ENCODE data around the gene IQGAP3.

DNA sequence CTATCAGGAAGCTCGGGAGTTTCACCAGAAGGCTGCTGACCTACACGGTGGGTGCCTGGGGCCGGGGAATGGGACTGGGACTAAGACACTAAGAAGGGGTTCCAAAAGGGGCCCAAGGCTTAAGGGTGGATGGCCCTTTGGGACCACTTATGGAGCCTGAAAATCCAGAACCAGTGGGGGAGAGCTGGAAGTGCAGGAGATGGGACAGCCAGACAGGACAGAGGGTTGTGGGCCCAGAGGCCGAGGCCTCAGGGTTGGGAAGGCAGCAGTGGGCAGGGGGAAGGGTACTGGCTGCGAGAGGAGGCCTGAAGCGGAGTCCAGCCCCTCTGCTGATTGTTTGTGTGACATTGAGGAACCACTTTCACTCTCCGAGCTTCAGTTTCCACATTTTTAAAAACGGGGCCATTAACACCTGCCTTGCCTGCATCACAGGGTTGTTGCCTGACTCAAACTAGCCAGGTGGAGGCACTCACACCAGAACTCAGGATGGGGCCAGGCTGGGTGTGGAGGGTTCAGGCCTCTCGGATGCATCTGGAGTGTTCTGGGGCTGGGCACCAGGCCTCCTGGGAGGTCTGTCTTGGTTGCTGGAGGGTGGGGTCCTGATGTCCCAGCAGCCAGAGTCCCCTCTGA, 10.1 kb upstream of the IQGAP3 start:
- TF ChIP-seq, protein P1, sequence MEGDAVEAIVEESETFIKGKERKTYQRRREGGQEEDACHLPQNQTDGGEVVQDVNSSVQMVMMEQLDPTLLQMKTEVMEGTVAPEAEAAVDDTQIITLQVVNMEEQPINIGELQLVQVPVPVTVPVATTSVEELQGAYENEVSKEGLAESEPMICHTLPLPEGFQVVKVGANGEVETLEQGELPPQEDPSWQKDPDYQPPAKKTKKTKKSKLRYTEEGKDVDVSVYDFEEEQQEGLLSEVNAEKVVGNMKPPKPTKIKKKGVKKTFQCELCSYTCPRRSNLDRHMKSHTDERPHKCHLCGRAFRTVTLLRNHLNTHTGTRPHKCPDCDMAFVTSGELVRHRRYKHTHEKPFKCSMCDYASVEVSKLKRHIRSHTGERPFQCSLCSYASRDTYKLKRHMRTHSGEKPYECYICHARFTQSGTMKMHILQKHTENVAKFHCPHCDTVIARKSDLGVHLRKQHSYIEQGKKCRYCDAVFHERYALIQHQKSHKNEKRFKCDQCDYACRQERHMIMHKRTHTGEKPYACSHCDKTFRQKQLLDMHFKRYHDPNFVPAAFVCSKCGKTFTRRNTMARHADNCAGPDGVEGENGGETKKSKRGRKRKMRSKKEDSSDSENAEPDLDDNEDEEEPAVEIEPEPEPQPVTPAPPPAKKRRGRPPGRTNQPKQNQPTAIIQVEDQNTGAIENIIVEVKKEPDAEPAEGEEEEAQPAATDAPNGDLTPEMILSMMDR (IDR thresholded peaks at IDR 0.05): no peak
- no peak for TF ChIP-seq EP300 (IDR thresholded peaks at IDR 0.05)
- no peak for TF ChIP-seq POLR2A (IDR thresholded peaks at IDR 0.05)
